Skeletal muscle tissue (tissue), 4 donors: Measurements from ENCODE around the gene OSMR. TPM values are rescaled to one million over a fixed set of nuclear protein-coding genes. Genes with fewer than 3 reads are reported as not detected.

ENCODE experiments used
- H3K27ac ChIP-seq: one replicate; pipeline ENCODE4 v1.7.0; 2013; ENCODE audit warnings: mild to moderate bottlenecking, low read depth, low read length, inconsistent platforms
- H3K27me3 ChIP-seq, 3 donors: one replicate each; pipeline ENCODE4 v1.7.0; 2013; ENCODE audit warnings: low read length in 3 of 3; ENCODE audit not compliant: control insufficient read depth in 3 of 3, insufficient read depth in 3 of 3
- H3K36me3 ChIP-seq, 3 donors: one replicate each; pipeline ENCODE4 v1.7.0; 2013; ENCODE audit warnings: low read length in 3 of 3; ENCODE audit not compliant: control insufficient read depth in 3 of 3, insufficient read depth in 3 of 3
- H3K4me1 ChIP-seq, 3 donors: one replicate each; pipeline ENCODE4 v1.7.0; 2013; ENCODE audit warnings: low read length in 3 of 3, mild to moderate bottlenecking in 3 of 3; ENCODE audit not compliant: control insufficient read depth in 3 of 3, insufficient read depth in 3 of 3
- H3K4me3 ChIP-seq, 3 donors: one replicate each; pipeline ENCODE4 v1.7.0; 2013; ENCODE audit warnings: low read length in 3 of 3
- H3K9ac ChIP-seq, 3 donors: one replicate each; pipeline ENCODE4 v1.7.0; 2013; ENCODE audit warnings: low read length in 3 of 3, mild to moderate bottlenecking in 3 of 3, moderate library complexity in 2 of 3, low read depth in 1 of 3
- H3K9me3 ChIP-seq, 3 donors: one replicate each; pipeline ENCODE4 v1.7.0; 2013; ENCODE audit warnings: low read length in 3 of 3; ENCODE audit not compliant: control insufficient read depth in 3 of 3
- total RNA-seq: library from RNA; depleted of rRNA; stranded (reverse); fragments of >200 nt; gene quantifications from one replicate; pipeline ENCODE4 v1.2.3, GENCODE V29; 2014
- donor health status: Osteomylitis.

The OSMR gene
- total RNA-seq, 1 donor from 2014 or later, result 4.2 TPM

DNA sequence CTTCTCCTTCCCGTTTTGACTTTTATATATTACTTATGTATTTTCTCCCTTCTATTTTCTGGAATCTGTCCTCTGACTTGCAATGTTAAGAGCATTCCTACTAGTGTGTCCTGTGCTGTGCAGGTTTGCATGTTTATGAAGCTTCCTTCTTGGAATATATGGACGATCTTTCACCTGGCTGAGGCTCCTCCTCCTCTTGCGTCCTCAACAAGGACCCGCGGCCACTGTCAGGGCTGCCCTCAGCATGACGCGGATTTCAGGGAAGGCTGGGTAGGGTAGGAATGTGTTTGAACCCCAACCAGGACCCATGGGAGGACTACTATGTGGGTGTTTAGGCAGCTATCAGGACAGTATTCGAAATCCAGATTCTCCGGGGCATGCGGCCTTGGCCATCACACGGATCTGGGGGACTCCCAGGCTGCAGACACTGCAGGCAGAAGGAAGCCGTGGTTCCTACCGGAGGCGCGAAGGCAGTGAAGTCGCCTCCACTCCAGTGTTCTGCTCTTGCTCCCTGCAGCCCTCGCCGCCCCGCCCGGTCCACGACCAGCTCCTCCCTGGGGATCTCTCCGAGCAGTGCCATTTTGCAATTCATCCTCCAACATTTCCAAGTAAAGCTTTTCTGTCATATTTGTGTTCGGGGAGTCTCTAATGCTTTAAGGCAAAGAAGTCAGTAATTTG, 37.0 kb upstream of the OSMR start:
- H3K9me3 ChIP-seq, result peaks cover 0 to 2% (median 0%) of the 10 kb centered on the region in 3 donors
- H3K36me3 ChIP-seq, result no peaks in the 10 kb centered on the region
- no peaks in the 10 kb centered on the region for H3K27me3 ChIP-seq
- peaks cover 10 to 19% (median 11%) of the 10 kb centered on the region in 3 donors for H3K4me1 ChIP-seq
- H3K4me3 ChIP-seq, result no peak overlapping the region
- H3K27ac ChIP-seq, result no peak overlapping the region
- no peak overlapping the region for H3K9ac ChIP-seq

DNA sequence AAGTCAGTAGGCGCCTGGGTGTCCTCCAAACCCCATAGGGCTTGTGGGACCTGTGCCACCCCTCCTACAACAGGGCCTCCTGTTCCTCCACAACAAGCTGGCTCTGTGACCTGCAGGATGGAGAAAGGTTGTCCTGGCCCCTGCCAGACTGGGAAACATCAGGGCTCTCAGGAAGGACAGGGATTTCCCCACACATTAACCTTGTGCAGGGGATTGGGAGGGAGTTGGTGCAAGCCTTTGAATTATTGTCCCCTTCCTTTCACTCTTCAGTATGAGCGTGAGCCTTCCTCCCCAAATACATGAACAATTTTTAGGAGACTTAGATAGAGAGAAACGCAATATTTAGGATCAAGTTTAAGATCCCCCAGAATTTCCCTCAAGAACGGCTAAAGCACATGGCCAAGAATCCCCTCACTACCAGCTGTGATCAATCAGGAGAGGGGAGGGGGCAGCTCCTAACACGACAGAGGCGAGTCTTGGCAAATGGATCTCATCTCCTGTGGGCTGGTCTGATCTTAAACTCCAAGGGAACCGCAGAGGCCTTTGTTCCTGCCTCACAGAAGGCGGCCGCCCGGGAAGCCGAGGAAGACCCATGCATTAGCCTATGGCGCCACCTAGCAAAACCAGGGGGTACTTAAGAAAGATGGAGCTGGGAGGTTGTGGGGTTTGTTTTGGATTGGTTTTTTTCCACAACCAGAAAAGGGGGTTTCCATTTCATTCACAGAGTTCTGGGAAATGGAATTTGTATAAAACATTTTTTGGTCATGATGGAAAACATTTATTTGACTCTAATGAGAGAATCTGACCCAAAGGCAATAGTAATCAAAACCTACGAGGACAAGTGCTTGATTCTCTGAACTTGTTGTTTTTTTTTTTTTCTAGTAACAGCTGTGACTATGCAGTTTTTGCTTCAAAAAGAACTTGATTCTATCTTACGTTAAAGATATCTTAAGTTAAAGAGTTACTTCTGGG, 36.1 kb upstream of the OSMR start:
- Histone ChIP-seq H3K9ac (peak overlapping the region in 1 of 3 donors; percentile 28), H3K9me3 (peaks cover 0 to 2% (median 0%) of the 10 kb centered on the region in 3 donors), H3K36me3 (no peaks in the 10 kb centered on the region), H3K27ac (peak overlapping the region; percentile 6), H3K27me3 (no peaks in the 10 kb centered on the region), H3K4me3 (no peak overlapping the region), H3K4me1 (peaks cover 10 to 19% (median 11%) of the 10 kb centered on the region in 3 donors)

DNA sequence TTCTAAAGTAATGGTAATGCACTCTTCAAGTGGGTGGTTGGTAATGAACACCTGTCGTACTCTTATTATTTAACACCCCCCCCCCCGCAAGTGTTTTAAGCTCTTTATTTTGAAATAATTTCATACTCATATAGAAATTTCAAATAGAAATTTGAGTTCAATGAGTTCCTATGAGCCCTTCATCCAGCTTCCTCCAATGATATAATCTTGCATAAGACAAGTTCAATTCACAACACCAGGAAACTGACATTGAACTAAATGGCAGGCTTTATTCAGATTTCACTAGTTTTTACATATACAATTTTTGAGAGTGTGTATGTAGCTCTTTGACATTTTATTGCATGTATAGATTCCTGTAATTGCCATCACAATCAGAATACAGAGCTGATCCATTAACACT, 30.9 kb upstream of the OSMR start:
- H3K27ac ChIP-seq, result no peak overlapping the region
- no peak overlapping the region for H3K9ac ChIP-seq
- H3K9me3 ChIP-seq, result no peaks in the 10 kb centered on the region
- H3K36me3 ChIP-seq, result no peaks in the 10 kb centered on the region
- H3K4me3 ChIP-seq, result no peak overlapping the region
- no peaks in the 10 kb centered on the region for H3K27me3 ChIP-seq
- peaks cover 0 to 1% (median 0%) of the 10 kb centered on the region in 3 donors for H3K4me1 ChIP-seq

DNA sequence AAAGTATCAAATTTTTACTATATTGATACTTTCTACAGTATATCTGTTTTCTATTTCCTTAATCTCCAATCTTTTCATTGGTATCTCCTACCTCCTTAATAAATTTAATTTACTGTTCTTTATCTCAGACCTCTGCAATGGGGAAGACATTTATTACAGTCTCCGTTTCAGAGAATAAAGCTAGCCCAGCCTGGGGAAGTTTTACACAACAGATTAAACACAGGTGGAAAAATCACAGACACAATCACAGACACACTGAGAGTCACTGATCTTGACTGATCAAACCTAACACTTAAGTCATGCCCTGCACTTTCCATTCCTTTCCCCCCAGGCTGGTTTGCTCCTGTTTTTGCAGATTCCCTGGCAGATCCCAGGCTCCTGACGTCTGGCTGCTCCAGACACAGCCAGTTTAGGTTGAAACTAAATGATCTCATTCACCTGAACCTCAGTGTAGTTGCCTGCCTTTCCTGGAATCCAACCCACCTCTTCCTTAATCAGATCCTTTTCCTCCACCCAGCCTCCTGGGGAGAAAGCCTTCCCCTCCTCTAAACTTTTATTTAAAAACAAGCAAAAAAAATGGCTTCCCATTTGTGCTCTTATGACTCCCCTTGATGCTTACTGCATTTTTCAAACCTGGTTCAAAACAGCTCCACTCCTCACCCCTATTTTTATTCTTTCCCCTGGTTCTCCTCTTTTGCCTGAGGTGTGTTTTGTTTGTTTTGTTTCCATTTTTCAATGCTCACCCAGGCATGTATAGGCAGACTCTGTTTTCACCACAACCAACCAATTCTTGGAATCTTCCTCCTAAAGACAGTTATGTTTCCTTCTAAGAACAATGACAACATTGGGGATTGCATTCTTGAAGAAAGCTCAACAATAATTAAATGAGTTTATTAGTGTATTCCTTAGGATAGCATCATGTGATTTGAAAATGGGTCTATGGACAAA, 29.5 kb upstream of the OSMR start:
- Histone ChIP-seq H3K9ac (no peak overlapping the region), H3K27me3 (no peaks in the 10 kb centered on the region), H3K27ac (no peak overlapping the region), H3K9me3 (no peaks in the 10 kb centered on the region), H3K4me3 (no peak overlapping the region), H3K4me1 (no peaks in the 10 kb centered on the region), H3K36me3 (no peaks in the 10 kb centered on the region)

DNA sequence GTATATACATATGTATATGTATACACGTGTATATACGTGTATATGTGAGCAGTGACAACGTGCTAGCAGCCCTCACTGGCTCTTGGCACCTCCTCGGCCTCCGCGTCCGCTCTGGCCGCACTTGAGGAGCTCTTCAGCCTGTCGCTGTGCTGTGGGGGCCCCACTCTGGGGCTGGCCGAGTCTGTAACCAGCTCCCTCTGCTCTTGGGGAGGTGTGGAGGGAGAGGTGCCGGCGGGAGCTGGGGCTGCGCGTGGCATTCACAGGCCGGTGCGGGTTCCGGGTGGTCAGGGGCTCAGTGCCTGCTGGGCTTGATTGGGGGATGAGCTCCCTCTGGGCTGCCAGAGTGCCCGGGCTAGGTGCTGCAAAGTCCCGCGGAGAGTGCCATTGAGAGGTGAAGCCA, 24.1 kb upstream of the OSMR start:
- no peak overlapping the region for H3K9ac ChIP-seq

DNA sequence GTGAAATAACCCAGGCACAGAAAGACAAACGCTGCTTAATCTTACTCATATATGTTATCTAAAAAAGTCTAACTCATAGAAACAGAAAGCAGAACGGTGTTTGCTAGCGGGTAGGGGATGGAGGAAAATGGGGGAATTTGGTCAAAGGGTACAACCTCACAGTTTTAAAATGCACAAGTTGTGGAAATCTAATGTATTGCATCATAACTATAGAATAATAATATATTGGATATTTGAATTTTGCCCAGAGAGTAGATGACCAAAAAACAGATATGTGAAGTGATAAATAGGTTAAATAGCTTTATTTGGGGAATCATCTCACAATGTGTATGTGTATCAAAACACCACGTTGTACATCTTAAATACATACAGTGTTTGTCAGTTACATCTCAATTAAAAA, 22.3 kb upstream of the OSMR start:
- Histone ChIP-seq H3K27me3 (no peaks in the 10 kb centered on the region), H3K9ac (no peak overlapping the region)

More for the DNA sequence above, 24.1 kb upstream of the OSMR start:
- no peak overlapping the region for H3K4me3 ChIP-seq
- no peaks in the 10 kb centered on the region for H3K9me3 ChIP-seq
- H3K27ac ChIP-seq, result no peak overlapping the region
- H3K36me3 ChIP-seq, result no peaks in the 10 kb centered on the region
- H3K27me3 ChIP-seq, result no peaks in the 10 kb centered on the region
- H3K4me1 ChIP-seq, result no peaks in the 10 kb centered on the region

DNA sequence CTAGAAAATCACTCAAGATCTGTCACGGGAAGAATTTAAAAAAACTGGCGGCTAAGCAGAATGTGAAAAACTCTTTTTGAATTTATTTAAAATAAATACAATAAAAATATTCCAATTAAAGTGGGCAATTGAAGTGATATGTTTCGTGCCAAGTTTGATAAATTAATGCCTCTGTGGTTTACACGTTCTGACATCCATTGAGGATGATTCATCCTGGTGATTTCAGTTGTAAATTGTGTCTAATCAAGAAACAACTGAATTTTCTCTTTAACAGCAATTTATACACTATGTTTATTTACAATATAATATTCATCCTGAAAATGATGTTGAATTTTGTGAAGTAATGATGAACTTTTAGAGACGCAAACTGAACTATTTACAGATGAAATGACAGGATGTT, 21.0 kb upstream of the OSMR start:
- no peaks in the 10 kb centered on the region for H3K4me1 ChIP-seq
- no peak overlapping the region for H3K9ac ChIP-seq
- H3K27ac ChIP-seq, result no peak overlapping the region
- no peaks in the 10 kb centered on the region for H3K36me3 ChIP-seq
- no peak overlapping the region for H3K4me3 ChIP-seq
- H3K9me3 ChIP-seq, result no peaks in the 10 kb centered on the region
- H3K27me3 ChIP-seq, result no peaks in the 10 kb centered on the region

More for the DNA sequence above, 22.3 kb upstream of the OSMR start:
- Histone ChIP-seq H3K4me3 (no peak overlapping the region), H3K4me1 (no peaks in the 10 kb centered on the region), H3K36me3 (no peaks in the 10 kb centered on the region), H3K27ac (no peak overlapping the region), H3K9me3 (no peaks in the 10 kb centered on the region)

DNA sequence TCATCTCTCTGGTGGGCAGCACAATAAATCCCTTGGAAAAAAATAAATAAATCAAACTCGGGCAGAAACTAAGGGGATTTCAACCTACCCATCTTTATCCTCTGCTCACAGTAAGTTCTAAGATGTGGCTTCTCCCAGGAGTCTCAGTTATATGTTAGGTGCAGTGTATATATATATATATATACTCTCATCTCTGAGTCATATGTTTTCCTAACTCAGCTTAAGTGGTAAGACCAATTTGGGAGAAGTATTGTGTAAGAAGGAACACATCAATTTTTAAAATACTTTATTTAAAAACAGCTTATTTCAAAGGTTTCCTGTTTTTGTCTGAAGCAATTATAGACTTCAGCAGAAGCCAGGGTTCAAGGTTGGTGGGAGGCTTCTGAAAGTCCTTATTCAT, 20.3 kb upstream of the OSMR start:
- Histone ChIP-seq H3K9me3 (no peaks in the 10 kb centered on the region), H3K27ac (no peak overlapping the region), H3K9ac (no peak overlapping the region), H3K4me1 (no peaks in the 10 kb centered on the region), H3K27me3 (no peaks in the 10 kb centered on the region), H3K4me3 (no peak overlapping the region), H3K36me3 (no peaks in the 10 kb centered on the region)

DNA sequence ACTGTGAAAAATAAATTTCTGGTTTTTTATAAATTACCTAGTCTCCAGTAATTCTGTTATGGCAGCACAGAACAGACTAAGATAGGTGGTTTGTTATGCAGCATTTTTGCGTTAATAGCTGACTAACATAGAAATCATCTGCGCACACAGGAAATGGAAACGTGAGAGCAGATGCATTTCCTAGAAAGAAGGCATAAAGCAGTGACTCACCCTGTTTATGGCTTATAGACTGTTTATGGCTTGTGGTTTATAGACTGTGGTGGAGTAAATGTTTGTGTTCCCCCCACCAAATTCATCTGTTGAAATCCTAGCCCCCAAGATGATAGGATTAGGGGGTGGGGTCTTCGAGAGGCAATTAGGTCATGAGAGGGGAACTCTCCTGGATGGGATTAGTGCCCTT, 18.3 kb upstream of the OSMR start:
- no peak overlapping the region for H3K4me3 ChIP-seq
- no peaks in the 10 kb centered on the region for H3K27me3 ChIP-seq
- H3K27ac ChIP-seq, result no peak overlapping the region
- no peaks in the 10 kb centered on the region for H3K9me3 ChIP-seq
- H3K9ac ChIP-seq, result no peak overlapping the region
- no peaks in the 10 kb centered on the region for H3K36me3 ChIP-seq
- H3K4me1 ChIP-seq, result no peaks in the 10 kb centered on the region
